ENCODE data around the gene CDK13. TPM values are rescaled to one million over a fixed set of nuclear protein-coding genes. Genes with fewer than 3 reads are reported as not detected.

Gene CDK13
- total RNA-seq, 1 donor from 2014 or later: 90.9 TPM

- DNase-seq (ENCODE audit: low spot score): no peak
Observed at GRCh38 chr7:40008223-40008815, 58.3 kb downstream of the CDK13 start.

DNA sequence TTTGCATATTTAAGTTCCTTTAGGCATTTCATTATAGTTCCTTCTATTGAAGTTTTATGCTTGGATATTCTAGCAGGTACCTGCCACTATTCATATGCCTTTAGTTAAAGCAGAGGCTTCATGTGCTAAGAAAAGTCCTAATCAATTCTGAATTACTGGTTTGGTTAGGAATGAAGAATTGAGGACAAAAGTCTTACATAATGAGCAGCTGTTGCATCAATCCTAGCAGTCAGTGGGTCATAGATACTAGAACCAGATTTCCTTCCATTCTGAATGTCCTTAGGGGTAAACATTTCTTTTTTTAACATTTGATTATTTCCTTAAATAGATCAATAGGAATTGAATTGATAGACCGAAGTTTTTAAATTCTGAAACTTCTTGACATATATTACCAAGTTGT is 59.2 kb downstream of the CDK13 start:
- no peak for DNase-seq (ENCODE audit: low spot score)

DNA sequence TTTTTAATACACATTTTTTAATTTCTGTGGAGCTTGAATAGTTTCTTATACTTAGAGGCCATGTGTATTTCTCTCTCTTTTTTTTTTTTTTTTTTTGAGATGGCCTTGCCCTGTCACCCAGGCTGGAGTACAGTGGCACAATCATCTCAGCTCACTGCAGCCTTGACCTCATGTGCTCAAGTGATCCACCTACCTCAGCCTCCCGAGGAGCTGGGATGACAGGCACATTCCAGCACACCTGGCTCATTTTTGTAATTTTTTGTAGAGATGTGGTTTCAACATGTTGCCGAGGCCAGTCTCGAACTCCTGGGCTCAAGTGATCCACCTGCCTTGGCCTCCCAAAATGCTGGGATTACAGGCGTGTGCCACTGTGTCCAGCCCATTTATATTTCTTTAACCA is 64.3 kb downstream of the CDK13 start:
- DNase-seq (ENCODE audit: low spot score): no peak

DNA sequence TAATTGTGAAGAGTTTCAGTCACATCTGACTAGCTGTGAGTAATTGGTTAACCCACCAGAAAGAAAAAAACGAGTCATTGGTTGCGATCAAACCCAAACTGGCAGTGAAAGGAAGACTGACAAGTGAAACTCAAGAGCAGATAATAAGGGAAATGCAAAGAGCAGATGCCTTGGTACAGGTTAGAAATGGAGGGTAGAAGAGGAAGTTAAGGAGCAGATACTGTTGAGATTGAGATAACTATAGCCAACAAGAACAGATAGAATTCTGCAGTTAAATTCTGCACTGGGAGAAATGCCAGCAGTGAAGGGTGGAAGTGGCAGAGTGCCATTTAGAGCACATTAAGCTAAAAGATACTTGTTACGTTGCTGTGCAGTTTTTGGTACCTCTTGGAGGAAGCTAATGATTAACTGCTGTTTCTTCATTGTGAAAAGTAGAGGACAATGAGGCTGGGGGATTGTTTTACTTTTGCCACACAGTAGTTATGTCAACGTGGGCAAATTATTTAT is 65.8 kb downstream of the CDK13 start:
- DNase-seq (ENCODE audit: low spot score): no peak

DNA sequence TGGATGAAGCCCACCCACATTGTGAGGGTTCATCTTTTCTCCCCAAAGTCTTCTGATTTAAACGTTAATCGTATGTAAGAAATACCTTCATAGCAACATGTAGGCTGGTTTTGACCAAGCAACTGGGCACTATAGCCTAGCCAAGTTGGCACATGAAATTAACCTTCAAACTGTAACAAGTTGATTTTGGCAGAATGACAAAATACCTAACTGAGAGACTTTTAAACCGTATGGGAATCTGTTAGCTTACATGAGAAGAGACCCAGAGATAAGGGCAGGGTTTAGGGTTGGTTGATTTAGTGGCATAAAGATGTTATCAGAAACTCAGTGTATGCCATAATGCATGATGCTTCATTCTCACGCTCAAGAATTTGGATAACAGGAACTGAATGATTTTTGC is 69.5 kb downstream of the CDK13 start:
- no peak for DNase-seq (ENCODE audit: low spot score)

DNA sequence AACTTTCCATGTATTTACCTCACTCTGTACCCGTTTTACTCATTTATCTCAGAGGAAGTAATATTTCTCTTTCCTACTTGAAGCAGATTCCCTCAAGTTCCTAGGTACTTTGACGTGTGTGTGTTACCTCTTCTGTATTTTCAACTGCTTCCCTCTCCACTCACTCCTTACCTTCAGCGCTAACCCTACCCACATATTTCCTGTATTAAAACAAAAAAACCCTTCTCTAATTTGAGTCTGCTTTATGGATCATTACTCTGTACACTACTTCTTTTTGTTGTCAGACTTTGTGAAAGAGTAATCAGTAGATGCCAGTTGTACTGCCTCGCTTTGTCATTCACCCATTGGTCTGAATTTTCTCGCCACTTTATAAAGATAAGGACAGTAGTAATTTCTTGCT is 74.0 kb downstream of the CDK13 start:
- no peak for DNase-seq (ENCODE audit: low spot score)

DNA sequence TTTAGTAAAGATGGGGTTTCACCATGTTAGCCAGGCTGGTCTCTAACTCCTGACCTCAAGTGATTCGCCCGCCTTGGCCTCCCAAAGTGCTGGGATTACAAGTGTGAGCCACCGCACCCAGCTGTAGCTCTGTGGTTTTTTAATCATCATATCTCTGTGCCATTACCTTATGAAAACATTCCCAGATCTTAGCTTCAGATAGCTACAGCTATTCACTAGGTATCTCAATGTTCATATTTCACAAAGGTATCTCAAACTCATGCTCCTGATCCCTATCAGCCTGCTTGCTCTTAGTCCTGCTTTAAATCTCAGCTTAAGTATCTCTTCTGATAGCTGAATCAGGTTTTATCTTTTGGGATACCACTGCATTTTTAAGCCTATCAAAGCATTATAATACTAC is 74.8 kb downstream of the CDK13 start:
- no peak for DNase-seq (ENCODE audit: low spot score)

GRCh38 chr7:40027545-40027944 is 77.5 kb downstream of the CDK13 start:
- no peak for DNase-seq (ENCODE audit: low spot score)

- DNase-seq (ENCODE audit: low spot score): no peak
Observed at GRCh38 chr7:40033826-40034225, 83.8 kb downstream of the CDK13 start.

DNA sequence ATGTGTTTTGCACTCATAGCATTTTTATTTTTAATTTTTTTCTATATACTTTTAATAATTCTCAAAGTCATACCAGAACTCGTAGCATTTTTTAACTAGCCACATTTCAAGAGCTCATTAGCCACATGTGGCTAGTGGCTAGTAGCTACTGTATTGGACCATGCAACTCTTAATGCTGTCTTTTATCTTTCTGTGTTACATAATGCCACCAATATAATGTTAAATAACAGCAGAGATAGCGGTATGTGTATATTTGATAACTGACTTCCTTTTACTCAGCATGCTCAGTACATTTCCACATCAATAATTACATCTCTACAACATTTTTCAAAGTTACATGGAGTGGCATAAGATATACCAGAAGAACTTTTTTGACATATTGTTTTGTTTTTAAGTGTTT is 91.4 kb downstream of the CDK13 start:
- no peak for DNase-seq (ENCODE audit: low spot score)

- DNase-seq (ENCODE audit: low spot score): no peak
Observed at GRCh38 chr7:40043164-40043563, 93.1 kb downstream of the CDK13 start.

- DNase-seq (ENCODE audit: low spot score): no peak
Observed at GRCh38 chr7:40047661-40048060, 97.6 kb downstream of the CDK13 start.

DNA sequence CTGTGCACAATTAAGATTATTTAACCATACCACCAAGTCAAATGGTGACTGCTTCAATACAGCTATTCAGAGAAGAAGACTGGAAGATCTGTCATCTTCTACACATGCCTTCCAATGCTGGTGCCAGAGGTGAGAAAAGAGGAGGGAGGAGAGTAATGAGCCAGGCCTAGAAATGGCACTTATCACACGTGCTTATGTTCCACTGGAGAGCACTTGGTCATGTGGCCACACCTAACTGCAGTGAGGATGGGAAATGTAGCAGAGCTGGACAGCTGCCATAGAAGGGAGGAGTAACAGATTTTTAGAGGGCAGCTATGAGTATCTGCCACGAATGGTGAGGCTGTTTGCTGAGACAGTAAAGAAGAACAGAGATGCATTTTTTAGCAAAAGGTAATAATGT is 107.2 kb downstream of the CDK13 start:
- DNase-seq (ENCODE audit: low spot score): no peak

DNA sequence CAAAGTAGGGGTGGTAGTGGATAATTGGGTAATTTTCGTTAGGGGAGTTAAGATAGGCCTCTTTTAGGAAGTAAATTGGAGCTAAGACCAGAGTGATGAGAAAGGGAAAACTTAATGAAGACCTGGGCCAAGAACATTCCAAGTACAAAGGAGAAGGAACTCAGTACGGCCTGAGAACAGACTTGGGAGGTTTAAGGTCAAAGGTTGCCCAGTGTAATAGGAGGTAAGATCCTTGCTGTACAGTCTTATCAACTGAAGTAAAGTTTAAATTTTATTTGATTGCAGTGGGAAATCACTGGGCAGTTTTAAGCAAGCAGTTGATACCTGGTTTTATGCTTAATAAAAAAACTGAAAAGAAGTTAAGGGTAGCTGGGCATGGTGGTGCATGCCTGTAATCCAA is 108.0 kb downstream of the CDK13 start:
- no peak for DNase-seq (ENCODE audit: low spot score)

- no peak for DNase-seq (ENCODE audit: low spot score)
Observed at GRCh38 chr7:40058636-40059035, 108.6 kb downstream of the CDK13 start.

DNA sequence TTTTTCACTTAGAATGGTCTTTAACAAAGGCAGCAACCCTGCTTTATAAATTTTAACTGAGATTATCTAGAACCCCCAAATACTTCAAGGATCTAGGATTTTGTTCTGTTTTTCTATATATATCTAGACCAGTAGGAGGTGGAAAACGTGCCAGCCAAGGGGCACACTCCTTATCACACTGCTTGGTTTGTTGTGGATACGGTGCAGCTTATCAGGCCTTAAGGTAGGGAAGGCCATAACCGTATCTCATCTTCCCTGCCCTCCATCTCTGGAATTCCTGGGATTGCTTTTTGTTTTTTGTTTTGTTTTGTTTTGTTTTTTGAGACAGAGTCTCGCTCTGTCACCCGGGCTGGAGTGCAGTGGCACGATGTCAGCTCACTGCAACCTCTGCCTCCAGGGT is 109.0 kb downstream of the CDK13 start:
- DNase-seq (ENCODE audit: low spot score): no peak

- DNase-seq (ENCODE audit: low spot score): no peak
Observed at GRCh38 chr7:40072268-40072667, 122.2 kb downstream of the CDK13 start.

- no peak for DNase-seq (ENCODE audit: low spot score)
Observed at GRCh38 chr7:40073239-40073638, 123.2 kb downstream of the CDK13 start.

DNA sequence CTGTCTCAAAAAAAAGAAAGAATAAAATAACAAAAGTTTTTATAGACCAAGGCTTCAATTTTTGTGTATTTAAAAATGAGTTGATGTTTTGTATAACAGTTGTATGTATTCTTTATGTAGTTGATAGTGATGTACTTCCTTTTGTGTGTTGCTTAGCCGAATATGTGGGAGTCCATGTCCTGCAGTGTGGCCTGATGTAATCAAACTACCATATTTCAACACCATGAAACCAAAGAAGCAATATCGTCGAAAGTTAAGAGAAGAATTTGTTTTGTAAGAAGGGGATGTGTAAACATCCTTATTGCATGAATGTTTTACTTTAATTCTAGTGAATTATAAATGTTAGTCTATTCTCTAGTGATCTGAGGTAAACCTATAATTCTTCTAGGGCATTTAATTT is 127.8 kb downstream of the CDK13 start:
- DNase-seq (ENCODE audit: low spot score): no peak

DNA sequence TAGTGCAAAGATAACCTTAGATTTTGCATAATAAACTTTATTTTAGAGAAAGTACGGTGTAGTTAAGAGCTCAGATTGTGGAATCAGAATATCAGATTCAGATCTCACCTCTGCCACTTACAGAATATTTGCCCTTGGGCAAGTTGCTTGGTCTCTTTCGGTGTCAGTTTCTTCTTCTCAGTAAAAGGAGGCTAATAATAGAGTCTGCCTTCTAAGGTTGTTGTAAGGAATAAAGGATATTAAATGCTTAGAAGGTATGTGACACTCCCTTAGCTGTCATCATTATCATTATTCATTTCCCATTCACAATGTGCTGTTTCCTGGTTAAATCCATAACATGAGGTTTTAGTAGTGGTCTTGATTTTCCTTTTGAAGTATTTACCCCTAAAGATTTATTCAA is 142.1 kb downstream of the CDK13 start:
- DNase-seq (ENCODE audit: low spot score): no peak

- DNase-seq (ENCODE audit: low spot score): no peak
Observed at GRCh38 chr7:40093631-40094350, 143.7 kb downstream of the CDK13 start.

- DNase-seq (ENCODE audit: low spot score): no peak
Observed at GRCh38 chr7:40095230-40095629, 145.2 kb downstream of the CDK13 start.

DNA sequence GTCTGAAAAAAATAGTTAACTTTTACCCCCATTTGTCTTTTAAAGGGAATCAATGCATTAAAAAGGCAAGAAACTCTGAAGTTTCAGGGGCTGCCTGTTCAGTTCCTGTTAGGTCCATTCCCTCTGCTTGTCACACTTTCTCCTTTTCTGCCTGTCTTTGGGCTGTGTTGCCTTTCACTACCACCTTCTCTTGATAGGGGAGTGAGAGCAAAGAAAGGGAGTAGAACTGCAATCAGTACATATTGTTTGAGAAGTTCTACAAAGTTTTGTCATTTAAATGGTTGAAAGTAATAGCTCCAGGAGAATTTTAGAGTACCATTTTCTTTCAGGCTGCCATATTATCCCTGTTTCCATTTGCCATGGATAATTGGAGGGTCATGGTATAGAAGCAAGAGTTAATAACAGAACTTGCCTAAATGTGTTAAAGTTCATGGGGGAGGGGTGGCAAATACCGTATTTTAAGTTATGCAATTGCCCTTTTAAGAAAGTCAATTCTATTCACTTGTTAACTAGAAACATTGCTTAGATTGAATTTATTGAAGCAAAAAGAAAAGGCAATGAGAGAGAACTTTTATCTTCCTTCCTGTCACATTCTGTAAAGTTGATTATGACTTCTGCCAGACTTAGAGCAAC is 145.8 kb downstream of the CDK13 start:
- DNase-seq (ENCODE audit: low spot score): no peak

Data from ureter (tissue), 1 donor.